WTC11 (cell line): Measurements from ENCODE around the gene ZC2HC1B. TPM values are rescaled to one million over a fixed set of nuclear protein-coding genes. Genes with fewer than 3 reads are reported as not detected.

Experiments
- ATAC-seq: fragments of 200-7000 bp; cut with Tn5 transposase; 2 replicates; pipeline ENCODE4 v1.10.0; 2021; ENCODE audit warnings: mild to moderate bottlenecking, moderate library complexity
- CTCF ChIA-PET: fragments of 300-600 bp; sonication (Branson Sonifier 250); formaldehyde crosslinking; loops from one replicate; lab custom pipeline; 2021; ENCODE audit warnings: antibody characterized with exemption; lab: Charles Lee
- POLR2A ChIA-PET: fragments of 350-600 bp; sonication (Branson Sonifier 250); formaldehyde crosslinking; loops from one replicate; lab custom pipeline; 2021; ENCODE audit warnings: antibody characterized with exemption; lab: Charles Lee
- DNase-seq: peaks from one replicate; pipeline ENCODE4 v3.0.0; 2021; ENCODE audit warnings: low spot score
- H3K27ac Mint-ChIP-seq: 2 replicates; pipeline ENCODE4 v1.8.0; 2021; ENCODE audit warnings: mixed read lengths
- H3K27me3 Mint-ChIP-seq: 2 replicates; pipeline ENCODE4 v1.8.0; 2021; ENCODE audit warnings: low read depth, mild to moderate bottlenecking, moderate library complexity, mixed read lengths
- H3K36me3 Mint-ChIP-seq: 2 replicates; pipeline ENCODE4 v1.8.0; 2021; ENCODE audit warnings: mixed read lengths
- H3K4me1 Mint-ChIP-seq: 2 replicates; pipeline ENCODE4 v1.8.0; 2022; ENCODE audit warnings: mixed read lengths
- H3K4me3 Mint-ChIP-seq: 2 replicates; pipeline ENCODE4 v1.8.0; 2021; ENCODE audit warnings: mild to moderate bottlenecking, moderate library complexity, mixed read lengths
- H3K9me3 Mint-ChIP-seq: 2 replicates; pipeline ENCODE4 v1.8.0; 2021; ENCODE audit warnings: mixed read lengths
- ELF4 ChIP-seq: sonication (generic); formaldehyde crosslinking; IDR thresholded peaks from 2 replicates; pipeline ENCODE4 v1.8.1; 2022; ENCODE audit warnings: low read depth, mild to moderate bottlenecking, moderate library complexity, missing genetic modification reagents
- ETV6 ChIP-seq: sonication (generic); formaldehyde crosslinking; IDR thresholded peaks from 2 replicates; pipeline ENCODE4 v1.8.1; 2022; ENCODE audit warnings: mild to moderate bottlenecking, missing genetic modification reagents
- FOXK1 ChIP-seq: sonication (generic); formaldehyde crosslinking; IDR thresholded peaks from 2 replicates; pipeline ENCODE4 v1.8.0; 2022; ENCODE audit warnings: mild to moderate bottlenecking, moderate library complexity, missing genetic modification reagents
- GABPB1 ChIP-seq: sonication (generic); formaldehyde crosslinking; IDR thresholded peaks from 2 replicates; pipeline ENCODE4 v1.8.1; 2023; ENCODE audit warnings: mild to moderate bottlenecking, missing genetic modification reagents
- GTF2I ChIP-seq: fragments of 250-450 bp; sonication (Bioruptor Pico); conservative IDR thresholded peaks from 2 replicates; pipeline ENCODE4 v1.4.0; 2021; ENCODE audit warnings: mild to moderate bottlenecking
- MYBL2 ChIP-seq: sonication (generic); formaldehyde crosslinking; IDR thresholded peaks from 2 replicates; pipeline ENCODE4 v1.8.1; 2023; ENCODE audit warnings: mild to moderate bottlenecking, moderate library complexity, missing genetic modification reagents
- NFE2L1 ChIP-seq: sonication (generic); formaldehyde crosslinking; IDR thresholded peaks from 2 replicates; pipeline ENCODE4 v1.8.1; 2023; ENCODE audit warnings: missing genetic modification reagents
- SP1 ChIP-seq: sonication (generic); formaldehyde crosslinking; conservative IDR thresholded peaks from 2 replicates; pipeline ENCODE4 v1.8.1; 2022; ENCODE audit warnings: missing genetic modification reagents
- TEAD1 ChIP-seq: sonication (generic); formaldehyde crosslinking; IDR thresholded peaks from 2 replicates; pipeline ENCODE4 v1.8.0; 2022; ENCODE audit warnings: mild to moderate bottlenecking, missing genetic modification reagents
- ZBTB21 ChIP-seq: sonication (generic); formaldehyde crosslinking; IDR thresholded peaks from 2 replicates; pipeline ENCODE4 v1.8.1; 2023; ENCODE audit warnings: mild to moderate bottlenecking, missing genetic modification reagents, borderline replicate concordance
- ZNF219 ChIP-seq: sonication (generic); formaldehyde crosslinking; IDR thresholded peaks from 2 replicates; pipeline ENCODE4 v1.8.0; 2023; ENCODE audit warnings: missing genetic modification reagents, mild to moderate bottlenecking, borderline replicate concordance
- total RNA-seq: library from RNA; stranded (reverse); gene quantifications from 3 replicates; pipeline ENCODE4 v1.2.3, GENCODE V29; 2021
- TF ChIP-seq, protein P1 (sequence below): sonication (generic); formaldehyde crosslinking; conservative IDR thresholded peaks from 2 replicates; pipeline ENCODE4 v1.8.1; 2022; ENCODE audit warnings: mild to moderate bottlenecking, missing genetic modification reagents
- TF ChIP-seq, protein P2 (sequence below): sonication (generic); formaldehyde crosslinking; IDR thresholded peaks from 2 replicates; pipeline ENCODE4 v1.8.0; 2023; ENCODE audit warnings: missing genetic modification reagents
- TF ChIP-seq, protein P3 (sequence below): sonication (generic); formaldehyde crosslinking; IDR thresholded peaks from 2 replicates; pipeline ENCODE4 v1.8.0; 2023; ENCODE audit warnings: missing genetic modification reagents, mild to moderate bottlenecking, borderline replicate concordance
- TF ChIP-seq, protein P4 (sequence below): sonication (generic); formaldehyde crosslinking; IDR thresholded peaks from 2 replicates; pipeline ENCODE4 v1.8.0; 2022; ENCODE audit warnings: mild to moderate bottlenecking, missing genetic modification reagents
- TF ChIP-seq, protein P5 (sequence below): sonication (generic); formaldehyde crosslinking; IDR thresholded peaks from 2 replicates; pipeline ENCODE4 v1.8.0; 2022; ENCODE audit warnings: mild to moderate bottlenecking, missing genetic modification reagents
- TF ChIP-seq, protein P6 (sequence below): fragments of 250-450 bp; sonication (Bioruptor Pico); conservative IDR thresholded peaks from 2 replicates; pipeline ENCODE4 v1.9.0; 2021; ENCODE audit warnings: mild to moderate bottlenecking
- TF ChIP-seq, protein P7 (sequence below): fragments of 250-450 bp; sonication (Bioruptor Pico); IDR thresholded peaks from 2 replicates; pipeline ENCODE4 v2.1.2; 2022; ENCODE audit warnings: mild to moderate bottlenecking, moderate library complexity

Gene ZC2HC1B
- total RNA-seq, 1 experiment from 2014 or later = not detected

DNA sequence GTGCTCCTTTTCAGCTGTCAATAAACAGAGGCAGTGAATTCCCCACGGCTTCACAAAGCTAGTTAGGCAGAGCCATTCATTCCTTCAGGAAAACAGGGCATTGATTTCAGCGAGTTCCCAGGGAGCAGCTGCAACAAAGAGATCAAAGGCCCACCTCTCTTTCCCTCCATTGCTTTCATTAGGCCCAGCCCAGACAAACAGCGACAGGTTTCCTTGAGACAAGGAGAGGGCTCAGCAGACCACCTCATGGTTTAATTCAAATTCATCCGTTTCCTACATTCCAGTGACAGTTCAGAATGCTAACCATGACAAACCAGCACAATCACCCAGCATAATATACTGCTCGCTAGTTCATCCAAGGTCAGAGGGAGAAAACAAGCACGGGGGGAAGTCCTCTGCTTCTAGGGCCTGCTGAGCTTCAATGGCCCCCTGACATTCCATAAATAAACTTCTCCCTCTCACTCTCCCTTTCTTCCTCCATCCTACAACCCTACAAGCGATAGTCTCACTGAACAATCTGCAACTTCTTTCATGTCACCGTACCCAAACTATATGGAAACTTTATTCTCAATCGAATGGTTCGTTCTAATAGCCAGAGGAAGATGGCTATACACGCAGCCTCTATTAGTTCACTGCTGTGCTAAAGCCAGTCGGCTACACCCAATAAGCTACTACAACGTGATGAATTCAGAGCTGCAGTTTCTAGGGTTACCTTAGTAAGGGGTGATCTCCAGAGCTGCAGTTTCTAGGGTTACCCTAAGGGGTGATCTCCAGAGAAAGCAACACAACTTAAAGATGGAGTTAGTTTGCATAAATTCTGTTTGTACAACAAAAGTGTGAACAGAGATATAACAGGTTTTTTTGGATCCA, 109.1 kb downstream of the ZC2HC1B start:
- ChIA-PET CTCF (interaction anchor here (0.8 to 3.3 kb wide), 12 partner anchors 8 to 115 kb away, joined by 3 to 25 read pairs (median 6); no protein-coding TSS in a partner anchor), POLR2A (interaction anchor here (0.7 to 1.9 kb wide), 4 partner anchors 9 to 14 kb away, joined by 3 to 8 read pairs (median 3); no protein-coding TSS in a partner anchor)
- peak; percentile 92 for TF ChIP-seq FOXK1 (CRISPR knock-in tag)
- peak; percentile 86; the same call in 1 of the 2 replicates for TF ChIP-seq TEAD1 (CRISPR knock-in tag)
- peak; percentile 38; the same call in 1 of the 2 replicates for TF ChIP-seq SP1 (CRISPR knock-in tag)
- TF ChIP-seq, protein P1, sequence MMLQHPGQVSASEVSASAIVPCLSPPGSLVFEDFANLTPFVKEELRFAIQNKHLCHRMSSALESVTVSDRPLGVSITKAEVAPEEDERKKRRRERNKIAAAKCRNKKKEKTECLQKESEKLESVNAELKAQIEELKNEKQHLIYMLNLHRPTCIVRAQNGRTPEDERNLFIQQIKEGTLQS = no peak
- TF ChIP-seq ELF4 = no peak
- TF ChIP-seq MYBL2 (CRISPR knock-in tag) = 0 out of 2 replicates have a peak, but pooled peaks have one; percentile 37
- peak; percentile 77; the same call in 1 of the 2 replicates for TF ChIP-seq NFE2L1 (CRISPR knock-in tag)
- TF ChIP-seq, protein P2, sequence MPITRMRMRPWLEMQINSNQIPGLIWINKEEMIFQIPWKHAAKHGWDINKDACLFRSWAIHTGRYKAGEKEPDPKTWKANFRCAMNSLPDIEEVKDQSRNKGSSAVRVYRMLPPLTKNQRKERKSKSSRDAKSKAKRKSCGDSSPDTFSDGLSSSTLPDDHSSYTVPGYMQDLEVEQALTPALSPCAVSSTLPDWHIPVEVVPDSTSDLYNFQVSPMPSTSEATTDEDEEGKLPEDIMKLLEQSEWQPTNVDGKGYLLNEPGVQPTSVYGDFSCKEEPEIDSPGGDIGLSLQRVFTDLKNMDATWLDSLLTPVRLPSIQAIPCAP (CRISPR knock-in tag) = 0 out of 2 replicates have a peak, but pooled peaks have one; percentile 50
- TF ChIP-seq, protein P3, sequence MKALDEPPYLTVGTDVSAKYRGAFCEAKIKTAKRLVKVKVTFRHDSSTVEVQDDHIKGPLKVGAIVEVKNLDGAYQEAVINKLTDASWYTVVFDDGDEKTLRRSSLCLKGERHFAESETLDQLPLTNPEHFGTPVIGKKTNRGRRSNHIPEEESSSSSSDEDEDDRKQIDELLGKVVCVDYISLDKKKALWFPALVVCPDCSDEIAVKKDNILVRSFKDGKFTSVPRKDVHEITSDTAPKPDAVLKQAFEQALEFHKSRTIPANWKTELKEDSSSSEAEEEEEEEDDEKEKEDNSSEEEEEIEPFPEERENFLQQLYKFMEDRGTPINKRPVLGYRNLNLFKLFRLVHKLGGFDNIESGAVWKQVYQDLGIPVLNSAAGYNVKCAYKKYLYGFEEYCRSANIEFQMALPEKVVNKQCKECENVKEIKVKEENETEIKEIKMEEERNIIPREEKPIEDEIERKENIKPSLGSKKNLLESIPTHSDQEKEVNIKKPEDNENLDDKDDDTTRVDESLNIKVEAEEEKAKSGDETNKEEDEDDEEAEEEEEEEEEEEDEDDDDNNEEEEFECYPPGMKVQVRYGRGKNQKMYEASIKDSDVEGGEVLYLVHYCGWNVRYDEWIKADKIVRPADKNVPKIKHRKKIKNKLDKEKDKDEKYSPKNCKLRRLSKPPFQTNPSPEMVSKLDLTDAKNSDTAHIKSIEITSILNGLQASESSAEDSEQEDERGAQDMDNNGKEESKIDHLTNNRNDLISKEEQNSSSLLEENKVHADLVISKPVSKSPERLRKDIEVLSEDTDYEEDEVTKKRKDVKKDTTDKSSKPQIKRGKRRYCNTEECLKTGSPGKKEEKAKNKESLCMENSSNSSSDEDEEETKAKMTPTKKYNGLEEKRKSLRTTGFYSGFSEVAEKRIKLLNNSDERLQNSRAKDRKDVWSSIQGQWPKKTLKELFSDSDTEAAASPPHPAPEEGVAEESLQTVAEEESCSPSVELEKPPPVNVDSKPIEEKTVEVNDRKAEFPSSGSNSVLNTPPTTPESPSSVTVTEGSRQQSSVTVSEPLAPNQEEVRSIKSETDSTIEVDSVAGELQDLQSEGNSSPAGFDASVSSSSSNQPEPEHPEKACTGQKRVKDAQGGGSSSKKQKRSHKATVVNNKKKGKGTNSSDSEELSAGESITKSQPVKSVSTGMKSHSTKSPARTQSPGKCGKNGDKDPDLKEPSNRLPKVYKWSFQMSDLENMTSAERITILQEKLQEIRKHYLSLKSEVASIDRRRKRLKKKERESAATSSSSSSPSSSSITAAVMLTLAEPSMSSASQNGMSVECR (CRISPR knock-in tag) = peak; percentile 64; the same call in 1 of the 2 replicates
- peak; percentile 83; the same call in 1 of the 2 replicates for TF ChIP-seq ETV6
- TF ChIP-seq, protein P4, sequence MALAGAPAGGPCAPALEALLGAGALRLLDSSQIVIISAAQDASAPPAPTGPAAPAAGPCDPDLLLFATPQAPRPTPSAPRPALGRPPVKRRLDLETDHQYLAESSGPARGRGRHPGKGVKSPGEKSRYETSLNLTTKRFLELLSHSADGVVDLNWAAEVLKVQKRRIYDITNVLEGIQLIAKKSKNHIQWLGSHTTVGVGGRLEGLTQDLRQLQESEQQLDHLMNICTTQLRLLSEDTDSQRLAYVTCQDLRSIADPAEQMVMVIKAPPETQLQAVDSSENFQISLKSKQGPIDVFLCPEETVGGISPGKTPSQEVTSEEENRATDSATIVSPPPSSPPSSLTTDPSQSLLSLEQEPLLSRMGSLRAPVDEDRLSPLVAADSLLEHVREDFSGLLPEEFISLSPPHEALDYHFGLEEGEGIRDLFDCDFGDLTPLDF (CRISPR knock-in tag) = no peak
- TF ChIP-seq, protein P5, sequence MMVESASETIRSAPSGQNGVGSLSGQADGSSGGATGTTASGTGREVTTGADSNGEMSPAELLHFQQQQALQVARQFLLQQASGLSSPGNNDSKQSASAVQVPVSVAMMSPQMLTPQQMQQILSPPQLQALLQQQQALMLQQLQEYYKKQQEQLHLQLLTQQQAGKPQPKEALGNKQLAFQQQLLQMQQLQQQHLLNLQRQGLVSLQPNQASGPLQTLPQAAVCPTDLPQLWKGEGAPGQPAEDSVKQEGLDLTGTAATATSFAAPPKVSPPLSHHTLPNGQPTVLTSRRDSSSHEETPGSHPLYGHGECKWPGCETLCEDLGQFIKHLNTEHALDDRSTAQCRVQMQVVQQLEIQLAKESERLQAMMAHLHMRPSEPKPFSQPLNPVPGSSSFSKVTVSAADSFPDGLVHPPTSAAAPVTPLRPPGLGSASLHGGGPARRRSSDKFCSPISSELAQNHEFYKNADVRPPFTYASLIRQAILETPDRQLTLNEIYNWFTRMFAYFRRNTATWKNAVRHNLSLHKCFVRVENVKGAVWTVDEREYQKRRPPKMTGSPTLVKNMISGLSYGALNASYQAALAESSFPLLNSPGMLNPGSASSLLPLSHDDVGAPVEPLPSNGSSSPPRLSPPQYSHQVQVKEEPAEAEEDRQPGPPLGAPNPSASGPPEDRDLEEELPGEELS (CRISPR knock-in tag) = peak; percentile 91
- peak; percentile 67; the same call in 1 of the 2 replicates for TF ChIP-seq GTF2I (CRISPR knock-in tag)
- H3K27ac Mint-ChIP-seq = peak overlapping the region; percentile 24
- no peaks in the 10 kb centered on the region for H3K9me3 Mint-ChIP-seq
- H3K4me1 Mint-ChIP-seq = peaks cover 60% of the 10 kb centered on the region
- ATAC-seq (peak; percentile 91), DNase-seq (peak; percentile 60)
- no peaks in the 10 kb centered on the region for H3K36me3 Mint-ChIP-seq
- H3K27me3 Mint-ChIP-seq = peaks cover 58% of the 10 kb centered on the region; the same call in 1 of the 2 replicates
- peak overlapping the region; percentile 46 for H3K4me3 Mint-ChIP-seq

DNA sequence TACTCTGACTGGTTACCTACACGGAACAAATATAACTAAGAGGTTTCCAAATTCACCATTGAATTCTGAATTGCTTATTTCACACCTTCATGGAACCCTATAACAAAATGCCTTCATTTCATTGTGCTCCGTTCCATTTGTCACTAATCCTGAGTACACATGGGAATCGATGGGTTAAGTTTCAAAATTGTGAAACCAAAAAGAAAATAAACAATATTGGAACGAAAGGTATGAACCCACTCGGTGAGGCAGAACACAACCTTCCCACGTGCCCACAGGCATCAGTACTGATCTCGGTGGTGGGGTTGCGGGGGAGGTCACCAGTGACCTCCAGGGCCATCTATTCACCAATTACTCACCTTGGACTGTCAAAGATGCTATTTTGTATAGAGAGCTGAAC, 109.8 kb downstream of the ZC2HC1B start:
- H3K4me1 Mint-ChIP-seq = peaks cover 55% of the 10 kb centered on the region
- POLR2A ChIA-PET = interaction anchor here (1.9 kb wide), 1 partner anchor 10 kb away, joined by 8 read pairs; no protein-coding TSS in a partner anchor
- no peaks in the 10 kb centered on the region for H3K36me3 Mint-ChIP-seq
- no peak for DNase-seq
- no peak overlapping the region for H3K27ac Mint-ChIP-seq
- H3K27me3 Mint-ChIP-seq = peaks cover 65% of the 10 kb centered on the region
- H3K4me3 Mint-ChIP-seq = peak overlapping the region; percentile 46
- no peaks in the 10 kb centered on the region for H3K9me3 Mint-ChIP-seq
- CTCF ChIA-PET = interaction anchor here (0.9 to 3.3 kb wide), 9 partner anchors 10 to 114 kb away, joined by 3 to 25 read pairs (median 9); no protein-coding TSS in a partner anchor
- ATAC-seq = no peak
- TF ChIP-seq GABPB1 (CRISPR knock-in tag) (no peak), ZNF219 (CRISPR knock-in tag) (no peak), ZBTB21 (CRISPR knock-in tag) (no peak)
- TF ChIP-seq, protein P6, sequence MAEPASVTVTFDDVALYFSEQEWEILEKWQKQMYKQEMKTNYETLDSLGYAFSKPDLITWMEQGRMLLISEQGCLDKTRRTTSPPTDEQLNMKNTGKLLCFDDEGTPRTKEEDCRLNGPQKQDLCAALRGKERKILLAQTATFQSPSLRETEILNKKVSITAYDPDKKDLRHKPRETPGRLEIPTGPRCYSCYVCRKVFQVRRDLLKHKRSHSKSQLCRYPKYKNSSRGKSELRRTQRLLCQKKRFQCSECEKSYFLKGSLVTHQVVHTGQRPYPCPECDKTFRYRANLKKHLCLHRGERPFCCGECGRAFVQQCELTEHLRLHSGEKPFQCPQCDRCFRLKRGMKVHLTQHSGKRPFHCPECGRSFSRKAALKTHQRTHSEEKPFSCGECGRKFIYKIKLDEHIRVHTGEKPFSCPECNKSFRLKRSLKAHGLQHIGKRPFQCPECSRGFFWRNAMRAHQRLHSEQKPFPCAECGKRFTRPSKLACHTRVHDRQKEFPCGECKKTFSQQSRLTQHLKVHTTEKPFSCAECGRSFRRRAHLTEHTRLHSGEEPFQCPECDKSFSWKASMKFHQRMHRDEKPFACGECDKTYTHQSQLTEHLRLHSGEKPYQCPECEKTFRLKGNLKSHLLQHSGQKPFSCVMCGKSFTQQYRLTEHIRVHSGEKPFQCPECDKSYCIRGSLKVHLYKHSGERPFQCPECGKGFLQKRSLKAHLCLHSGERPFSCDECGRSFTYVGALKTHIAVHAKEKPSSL (CRISPR knock-in tag) = no peak
- TF ChIP-seq, protein P7, sequence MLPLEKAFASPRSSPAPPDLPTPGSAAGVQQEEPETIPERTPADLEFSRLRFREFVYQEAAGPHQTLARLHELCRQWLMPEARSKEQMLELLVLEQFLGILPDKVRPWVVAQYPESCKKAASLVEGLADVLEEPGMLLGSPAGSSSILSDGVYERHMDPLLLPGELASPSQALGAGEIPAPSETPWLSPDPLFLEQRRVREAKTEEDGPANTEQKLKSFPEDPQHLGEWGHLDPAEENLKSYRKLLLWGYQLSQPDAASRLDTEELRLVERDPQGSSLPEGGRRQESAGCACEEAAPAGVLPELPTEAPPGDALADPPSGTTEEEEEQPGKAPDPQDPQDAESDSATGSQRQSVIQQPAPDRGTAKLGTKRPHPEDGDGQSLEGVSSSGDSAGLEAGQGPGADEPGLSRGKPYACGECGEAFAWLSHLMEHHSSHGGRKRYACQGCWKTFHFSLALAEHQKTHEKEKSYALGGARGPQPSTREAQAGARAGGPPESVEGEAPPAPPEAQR (CRISPR knock-in tag) = no peak
